Natural killer cell (primary cell): Measurements from ENCODE around the gene CHD1. TPM values are rescaled to one million over a fixed set of nuclear protein-coding genes. Genes with fewer than 3 reads are reported as not detected.

Source experiments
- ATAC-seq, 3 donors: fragments of 150-1000 bp in 2 of 3; fragments of 200-7000 bp in 1 of 3; cut with Tn5 transposase; 1 replicate in 1 of 3; 2 replicates in 2 of 3; pipeline ENCODE4 v1.10.0; 2021; ENCODE audit warnings: mild to moderate bottlenecking in 2 of 3, moderate library complexity in 2 of 3
- DNase-seq, 2 donors: peaks; one replicate each; pipeline versions ENCODE4 v3.0.0 to v3.0.0-alpha.2; 2013 to 2021; ENCODE audit warnings: mixed read lengths in 1 of 2
- H3K27ac ChIP-seq: one replicate; pipeline ENCODE4 v1.5.1; 2013; ENCODE audit warnings: mild to moderate bottlenecking, low read length
- H3K27me3 ChIP-seq: one replicate; pipeline ENCODE4 v1.6.1; 2013; ENCODE audit warnings: low read length; ENCODE audit not compliant: control insufficient read depth, insufficient read depth
- H3K36me3 ChIP-seq: one replicate; pipeline ENCODE4 v1.6.1; 2013; ENCODE audit warnings: low read length; ENCODE audit not compliant: control insufficient read depth, insufficient read depth
- H3K4me1 ChIP-seq: one replicate; pipeline ENCODE4 v1.6.1; 2013; ENCODE audit warnings: low read length; ENCODE audit not compliant: control insufficient read depth, insufficient read depth
- H3K4me3 ChIP-seq: one replicate; pipeline ENCODE4 v1.5.1; 2013; ENCODE audit warnings: low read length
- H3K9me3 ChIP-seq: one replicate; pipeline ENCODE4 v1.6.1; 2013; ENCODE audit warnings: low read length; ENCODE audit not compliant: control insufficient read depth, insufficient read depth
- H3K27ac Mint-ChIP-seq, 2 donors: one replicate each; pipeline ENCODE4 v1.8.0; 2022; ENCODE audit warnings: mild to moderate bottlenecking in 2 of 2, mixed read lengths in 2 of 2, moderate library complexity in 1 of 2
- H3K27me3 Mint-ChIP-seq, 2 donors: one replicate each; pipeline ENCODE4 v1.8.0; 2022; ENCODE audit warnings: low read depth in 2 of 2, mixed read lengths in 2 of 2
- H3K36me3 Mint-ChIP-seq: one replicate; pipeline ENCODE4 v1.8.0; 2022; ENCODE audit warnings: mixed read lengths
- H3K4me1 Mint-ChIP-seq, 2 donors: one replicate each; pipeline ENCODE4 v1.8.0; 2022; ENCODE audit warnings: mixed read lengths in 2 of 2
- H3K4me3 Mint-ChIP-seq: one replicate; pipeline ENCODE4 v1.8.0; 2022; ENCODE audit warnings: mild to moderate bottlenecking, moderate library complexity, mixed read lengths
- H3K9me3 Mint-ChIP-seq, 2 donors: one replicate each; pipeline ENCODE4 v1.8.0; 2022; ENCODE audit warnings: mixed read lengths in 2 of 2
- WGBS: methylation state at CpG from one replicate; pipeline ENCODE4 v1.1.7; 2013; ENCODE audit warnings: missing lambda C conversion rate; ENCODE audit not compliant: insufficient coverage; 5-methylcytosine and 5-hydroxymethylcytosine counted together
- intact Hi-C: fragments of 100-400 bp; cut with micrococcal nuclease; formaldehyde crosslinking; loops from one replicate; pipeline ENCODE4 v1.14.2; 2022
- total RNA-seq, 4 donors: library from RNA; stranded (reverse); fragments of 120-200 nt in 1 of 4; gene quantifications; one replicate each; pipeline versions ENCODE4 v1.2.3 to v1.2.4, GENCODE V29; 2013 to 2022
- TF ChIP-seq, protein P1 (sequence below): fragments of 200-600 bp; IDR thresholded peaks from one replicate; pipeline ENCODE4 v1.8.0; 2022; ENCODE audit warnings: antibody characterized with exemption

The CHD1 gene
- total RNA-seq, 3 donors from 2014 or later (not counting 1 experiment from before 2014, with no cell fraction given): 116 to 127 (median 117) TPM

DNA sequence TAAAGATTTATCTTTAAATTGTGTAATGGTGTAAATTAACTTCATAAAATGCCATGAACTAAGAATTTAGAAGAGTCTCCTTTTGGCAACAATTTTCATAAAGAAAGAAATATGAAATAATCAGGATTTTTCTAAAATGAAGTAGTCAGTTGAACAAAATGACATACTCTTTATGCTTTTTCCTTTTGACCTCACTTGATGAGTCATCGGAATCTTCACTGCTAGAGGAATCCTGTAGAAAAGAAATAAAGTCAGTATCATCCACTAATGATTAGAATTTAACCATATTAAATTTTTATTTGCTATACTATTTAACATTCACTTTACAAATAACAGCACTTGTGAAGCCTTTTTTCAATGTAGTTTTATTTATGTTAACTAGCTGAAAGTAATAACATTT lies 26.1 kb downstream of the CHD1 start:
- intact Hi-C loops: no loop called here
- H3K9me3 ChIP-seq: no peaks in the 10 kb centered on the region
- Mint-ChIP-seq H3K27ac (no peak overlapping the region), H3K27me3 (no peaks in the 10 kb centered on the region), H3K36me3 (peaks cover 29% of the 10 kb centered on the region), H3K9me3 (no peaks in the 10 kb centered on the region), H3K4me1 (peaks cover 15 to 20% of the 10 kb centered on the region in 2 donors), H3K4me3 (no peak overlapping the region)
- TF ChIP-seq, protein P1, sequence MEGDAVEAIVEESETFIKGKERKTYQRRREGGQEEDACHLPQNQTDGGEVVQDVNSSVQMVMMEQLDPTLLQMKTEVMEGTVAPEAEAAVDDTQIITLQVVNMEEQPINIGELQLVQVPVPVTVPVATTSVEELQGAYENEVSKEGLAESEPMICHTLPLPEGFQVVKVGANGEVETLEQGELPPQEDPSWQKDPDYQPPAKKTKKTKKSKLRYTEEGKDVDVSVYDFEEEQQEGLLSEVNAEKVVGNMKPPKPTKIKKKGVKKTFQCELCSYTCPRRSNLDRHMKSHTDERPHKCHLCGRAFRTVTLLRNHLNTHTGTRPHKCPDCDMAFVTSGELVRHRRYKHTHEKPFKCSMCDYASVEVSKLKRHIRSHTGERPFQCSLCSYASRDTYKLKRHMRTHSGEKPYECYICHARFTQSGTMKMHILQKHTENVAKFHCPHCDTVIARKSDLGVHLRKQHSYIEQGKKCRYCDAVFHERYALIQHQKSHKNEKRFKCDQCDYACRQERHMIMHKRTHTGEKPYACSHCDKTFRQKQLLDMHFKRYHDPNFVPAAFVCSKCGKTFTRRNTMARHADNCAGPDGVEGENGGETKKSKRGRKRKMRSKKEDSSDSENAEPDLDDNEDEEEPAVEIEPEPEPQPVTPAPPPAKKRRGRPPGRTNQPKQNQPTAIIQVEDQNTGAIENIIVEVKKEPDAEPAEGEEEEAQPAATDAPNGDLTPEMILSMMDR: no peak
- DNase-seq: no peak
- ATAC-seq: no peak
- H3K4me3 ChIP-seq: no peak overlapping the region
- no peaks in the 10 kb centered on the region for H3K27me3 ChIP-seq
- H3K36me3 ChIP-seq: peaks cover 71% of the 10 kb centered on the region
- WGBS: no CpG with 5 or more reads among the region's 1 CpG
- no peaks in the 10 kb centered on the region for H3K4me1 ChIP-seq
- no peak overlapping the region for H3K27ac ChIP-seq

DNA sequence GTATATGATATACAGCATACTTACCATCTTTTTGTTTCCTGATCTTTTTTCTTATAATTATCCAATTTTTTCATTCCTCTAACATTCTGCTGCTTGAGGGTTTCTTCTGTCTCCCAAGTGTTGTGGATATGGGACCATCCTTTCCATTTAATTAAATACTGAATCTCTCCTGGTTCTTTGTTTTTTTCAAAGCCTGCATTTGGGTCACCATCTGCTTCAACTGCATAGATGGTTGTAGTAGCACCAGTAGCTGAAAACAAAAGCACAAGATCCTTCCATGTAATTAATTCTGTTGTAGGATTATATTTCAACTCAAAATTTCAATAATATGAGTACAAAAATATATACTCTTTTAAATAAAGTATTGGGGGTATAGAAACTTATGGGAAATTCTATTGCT lies 29.4 kb downstream of the CHD1 start:
- H3K4me1 Mint-ChIP-seq: peaks cover 0 to 9% of the 10 kb centered on the region in 2 donors
- Histone ChIP-seq H3K36me3 (peaks cover 93% of the 10 kb centered on the region), H3K27ac (no peak overlapping the region), H3K4me3 (no peak overlapping the region), H3K4me1 (no peaks in the 10 kb centered on the region), H3K9me3 (no peaks in the 10 kb centered on the region), H3K27me3 (no peaks in the 10 kb centered on the region)
- H3K36me3 Mint-ChIP-seq: peaks cover 33% of the 10 kb centered on the region
- TF ChIP-seq, protein P1: no peak
- H3K9me3 Mint-ChIP-seq: no peaks in the 10 kb centered on the region
- ATAC-seq (no peak), DNase-seq (no peak)
- intact Hi-C loops: no loop called here
- no peak overlapping the region for H3K27ac Mint-ChIP-seq
- H3K27me3 Mint-ChIP-seq: no peaks in the 10 kb centered on the region
- H3K4me3 Mint-ChIP-seq: no peak overlapping the region

DNA sequence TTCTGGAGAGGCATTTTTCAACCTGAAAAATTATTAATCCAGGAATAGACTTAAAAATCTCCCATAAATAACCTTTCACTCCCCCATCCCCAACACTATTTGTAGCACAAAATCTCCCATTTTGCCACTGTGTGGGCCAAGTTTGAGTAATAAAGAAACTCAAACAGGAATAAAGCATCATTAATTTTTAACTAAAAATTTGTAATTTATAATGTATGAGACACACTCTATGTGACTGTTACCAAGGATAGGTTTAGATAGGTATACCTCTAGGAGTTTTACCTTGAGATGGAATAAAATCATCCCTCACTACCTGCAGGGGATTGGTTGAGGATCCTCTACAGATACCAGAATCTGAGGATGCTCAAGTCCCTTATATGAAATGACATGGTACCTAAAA lies 30.1 kb downstream of the CHD1 start:
- intact Hi-C loops: no loop called here
- no peaks in the 10 kb centered on the region for H3K27me3 Mint-ChIP-seq
- no peaks in the 10 kb centered on the region for H3K27me3 ChIP-seq
- no peak overlapping the region for H3K4me3 Mint-ChIP-seq
- no peaks in the 10 kb centered on the region for H3K9me3 ChIP-seq
- H3K4me1 Mint-ChIP-seq: peaks cover 0 to 9% of the 10 kb centered on the region in 2 donors
- TF ChIP-seq, protein P1: no peak
- no peak overlapping the region for H3K27ac ChIP-seq
- ATAC-seq (no peak), DNase-seq (no peak)
- H3K4me1 ChIP-seq: no peaks in the 10 kb centered on the region
- H3K36me3 Mint-ChIP-seq: peaks cover 33% of the 10 kb centered on the region
- H3K9me3 Mint-ChIP-seq: no peaks in the 10 kb centered on the region
- peaks cover 93% of the 10 kb centered on the region for H3K36me3 ChIP-seq
- no peak overlapping the region for H3K4me3 ChIP-seq
- H3K27ac Mint-ChIP-seq: no peak overlapping the region

DNA sequence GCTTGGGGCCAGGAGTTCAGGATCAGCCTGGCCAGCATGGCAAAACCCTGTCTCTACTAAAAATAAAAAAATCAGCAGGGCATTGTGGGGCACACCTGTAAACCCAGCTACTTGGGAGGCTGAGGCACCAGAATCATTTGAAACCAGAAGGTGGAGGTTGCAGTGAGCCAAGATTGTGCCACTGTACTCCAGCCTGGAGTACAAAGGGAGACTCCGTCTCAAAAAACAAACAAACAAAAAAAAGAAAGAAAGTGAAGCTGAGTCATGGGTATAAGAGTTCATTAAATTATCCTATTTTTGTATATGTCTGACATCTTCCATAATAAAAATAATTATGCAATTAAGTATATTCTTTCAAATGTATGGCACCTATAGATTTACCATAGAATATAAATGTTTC lies 37.2 kb downstream of the CHD1 start:
- H3K36me3 Mint-ChIP-seq: peaks cover 11% of the 10 kb centered on the region

More for the DNA sequence above, 37.2 kb downstream of the CHD1 start:
- Mint-ChIP-seq H3K4me3 (no peak overlapping the region), H3K9me3 (no peaks in the 10 kb centered on the region), H3K27ac (no peak overlapping the region), H3K27me3 (no peaks in the 10 kb centered on the region), H3K4me1 (peaks cover 5 to 9% of the 10 kb centered on the region in 2 donors)
- H3K9me3 ChIP-seq: no peaks in the 10 kb centered on the region
- TF ChIP-seq, protein P1: no peak
- H3K4me1 ChIP-seq: no peaks in the 10 kb centered on the region
- WGBS: no CpG with 5 or more reads among the region's 1 CpG
- ATAC-seq (no peak), DNase-seq (no peak)
- H3K4me3 ChIP-seq: no peak overlapping the region
- intact Hi-C loops: no loop called here
- peaks cover 92% of the 10 kb centered on the region for H3K36me3 ChIP-seq
- H3K27ac ChIP-seq: no peak overlapping the region
- no peaks in the 10 kb centered on the region for H3K27me3 ChIP-seq
